ENCODE data around the gene TMEM179.

Gene TMEM179

GRCh38 chr14:104599446-104599845 lies 5.1 kb downstream of the TMEM179 start:
- DNase-seq (ENCODE audit: low read depth, low spot score): no peak

- DNase-seq (ENCODE audit: low read depth, low spot score): no peak
Measured at GRCh38 chr14:104598910-104599273, 5.7 kb downstream of the TMEM179 start.

- no peak for DNase-seq (ENCODE audit: low read depth, low spot score)
Measured at GRCh38 chr14:104598039-104598909, 6.3 kb downstream of the TMEM179 start.

- DNase-seq (ENCODE audit: low read depth, low spot score): no peak
Measured at GRCh38 chr14:104597576-104597975, 7.0 kb downstream of the TMEM179 start.

GRCh38 chr14:104596927-104597351 lies 7.6 kb downstream of the TMEM179 start:
- DNase-seq (ENCODE audit: low read depth, low spot score): no peak

GRCh38 chr14:104596451-104596918 lies 8.1 kb downstream of the TMEM179 start:
- no peak for DNase-seq (ENCODE audit: low read depth, low spot score)

GRCh38 chr14:104595911-104596450 lies 8.6 kb downstream of the TMEM179 start:
- no peak for DNase-seq (ENCODE audit: low read depth, low spot score)

- no peak for DNase-seq (ENCODE audit: low read depth, low spot score)
Measured at GRCh38 chr14:104595116-104595675, 9.4 kb downstream of the TMEM179 start.

GRCh38 chr14:104594310-104595046 lies 10.1 kb downstream of the TMEM179 start:
- DNase-seq (ENCODE audit: low read depth, low spot score): no peak

- no peak for DNase-seq (ENCODE audit: low read depth, low spot score)
Measured at GRCh38 chr14:104593710-104594136, 10.8 kb downstream of the TMEM179 start.

- no peak for DNase-seq (ENCODE audit: low read depth, low spot score)
Measured at GRCh38 chr14:104593241-104593701, 11.3 kb downstream of the TMEM179 start.

- DNase-seq (ENCODE audit: low read depth, low spot score): no peak
Measured at GRCh38 chr14:104592785-104593184, 11.8 kb downstream of the TMEM179 start.

GRCh38 chr14:104592292-104592672 lies 12.3 kb downstream of the TMEM179 start:
- DNase-seq (ENCODE audit: low read depth, low spot score): no peak

- DNase-seq (ENCODE audit: low read depth, low spot score): no peak
Measured at GRCh38 chr14:104591506-104592291, 12.9 kb downstream of the TMEM179 start.

GRCh38 chr14:104591031-104591430 lies 13.5 kb downstream of the TMEM179 start:
- DNase-seq (ENCODE audit: low read depth, low spot score): no peak

- no peak for DNase-seq (ENCODE audit: low read depth, low spot score)
Measured at GRCh38 chr14:104590240-104590965, 14.2 kb downstream of the TMEM179 start.

GRCh38 chr14:104589338-104590195 lies 15.0 kb downstream of the TMEM179 start:
- no peak for DNase-seq (ENCODE audit: low read depth, low spot score)

- no peak for DNase-seq (ENCODE audit: low read depth, low spot score)
Measured at GRCh38 chr14:104588066-104588857, 16.3 kb downstream of the TMEM179 start.

- DNase-seq (ENCODE audit: low read depth, low spot score): no peak
Measured at GRCh38 chr14:104587641-104588040, 16.9 kb downstream of the TMEM179 start.

Measured in activated naive CD8-positive, alpha-beta T cell treated with anti-CD3 and anti-CD28 coated beads, Interleukin-2, amount 50 U/mL, for 16 hours (primary cell).